Ramos (cell line): ENCODE results near the gene TJP3.

Source experiments
- in situ Hi-C: fragments of 300-500 bp; cut with MboI; formaldehyde crosslinking; loops from one replicate; pipeline ENCODE4 v1.14.3; 2022; ENCODE audit warnings: low sequenced_read_pairs; ENCODE audit not compliant: unreplicated experiment

The TJP3 gene

DNA sequence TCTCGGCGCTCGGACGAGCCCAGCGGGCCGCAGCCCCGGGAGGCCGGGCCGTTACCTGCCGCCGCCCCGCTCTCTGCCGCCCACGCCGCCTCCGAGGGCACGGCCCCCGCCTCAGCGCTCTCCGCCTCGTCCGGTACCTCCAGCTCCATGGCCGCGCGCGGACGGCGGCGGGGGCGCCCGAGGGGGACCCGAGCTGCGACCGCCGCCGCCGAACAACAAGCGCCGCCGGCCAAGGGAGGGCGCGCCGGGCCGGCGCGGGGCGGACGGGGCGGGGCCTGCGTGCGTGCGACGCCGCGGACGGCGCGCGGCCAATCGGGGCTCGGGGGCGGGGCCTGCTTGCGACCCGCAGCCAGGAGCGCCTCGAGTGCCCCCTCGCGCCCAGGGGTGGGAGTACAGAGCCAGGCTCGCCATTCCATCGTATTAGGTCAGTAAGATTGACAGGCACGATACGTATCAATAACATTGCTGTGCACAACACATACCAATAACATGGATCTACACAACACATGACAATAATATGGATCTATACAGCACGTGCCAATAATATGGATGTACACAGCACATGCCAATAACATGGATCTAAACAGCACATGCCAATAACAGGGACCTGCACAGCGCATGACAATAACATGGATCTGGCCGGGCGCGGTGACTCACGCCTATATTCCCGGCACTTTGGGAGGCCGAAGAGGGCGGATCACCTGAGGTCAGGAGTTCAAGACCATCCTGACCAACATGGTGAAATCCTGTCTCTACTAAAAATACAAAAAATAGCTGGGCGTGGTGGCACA lies 7.7 kb upstream of the TJP3 start, which contains the start of gene PIP5K1C:
Gene PIP5K1C, minus strand, starts transcription at position 227 of the 791 bp plus-strand sequence. Its CDS starts 78 bp downstream, at position 149.
- in situ Hi-C loops, result loop anchor here (5.0 kb wide), 1 partner anchor 38 kb away; no protein-coding TSS in a partner anchor

DNA sequence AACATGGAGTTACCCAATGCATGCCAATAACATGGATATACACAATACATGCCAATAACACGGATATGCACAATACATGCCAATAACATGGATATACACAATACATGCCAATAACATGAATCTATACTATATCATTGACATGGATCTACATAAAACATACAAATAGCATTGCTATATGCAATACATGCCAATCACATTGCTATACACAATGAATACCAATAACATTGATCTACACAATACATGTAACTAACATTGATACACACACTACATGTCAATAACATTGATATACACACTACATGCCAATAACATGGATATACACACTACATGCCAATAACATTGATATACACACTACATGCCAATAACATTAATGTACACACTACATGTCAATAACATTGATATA lies 7.0 kb upstream of the TJP3 start:
- in situ Hi-C loops, result loop anchor here (5.0 kb wide), 1 partner anchor 39 kb away; no protein-coding TSS in a partner anchor

DNA sequence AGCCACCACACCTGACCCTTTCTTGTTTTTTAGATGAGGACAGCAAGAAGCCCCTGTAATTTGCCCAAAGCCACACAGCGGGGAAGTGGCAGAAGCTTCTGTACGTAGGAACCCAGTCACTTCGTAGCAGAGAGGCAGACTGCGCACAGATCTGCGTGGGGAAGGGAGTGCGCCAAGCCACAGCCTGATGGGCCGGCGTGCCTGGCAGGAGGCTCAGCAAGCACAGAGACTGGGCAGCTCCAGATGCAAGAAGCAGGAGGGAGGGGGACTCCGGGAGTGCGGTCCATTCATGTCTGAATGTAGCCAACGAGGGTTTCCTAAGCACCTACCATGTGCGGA lies 347 bp upstream of the TJP3 start:
- in situ Hi-C loops, result no loop called here

- in situ Hi-C loops, result no loop called here
Measured at GRCh38 chr19:3710265-3710812, 2.2 kb downstream of the TJP3 start.

GRCh38 chr19:3712663-3713611 lies 4.8 kb downstream of the TJP3 start:
- in situ Hi-C loops, result no loop called here

GRCh38 chr19:3716147-3716668 lies 8.0 kb downstream of the TJP3 start:
- in situ Hi-C loops, result no loop called here

DNA sequence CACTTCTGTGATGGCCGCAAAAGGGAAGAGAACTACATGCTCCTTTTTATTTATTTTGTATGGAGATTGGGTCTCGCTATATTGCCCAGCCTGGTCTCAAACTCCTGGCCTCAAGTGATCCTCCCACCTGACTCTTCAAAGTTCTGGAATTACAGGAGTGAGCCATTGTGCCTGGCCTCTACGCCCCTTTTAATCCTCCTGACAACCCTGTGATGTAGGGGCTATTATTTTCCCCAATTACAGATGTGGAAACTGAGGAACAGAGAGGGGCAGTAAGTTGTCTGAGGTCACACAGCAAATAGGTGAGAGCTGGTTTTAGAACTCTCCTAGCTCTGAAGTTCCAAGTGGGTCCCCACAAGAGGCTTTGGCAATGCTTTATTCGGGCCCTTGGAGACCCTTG lies 11.7 kb downstream of the TJP3 start:
- in situ Hi-C loops, result no loop called here

DNA sequence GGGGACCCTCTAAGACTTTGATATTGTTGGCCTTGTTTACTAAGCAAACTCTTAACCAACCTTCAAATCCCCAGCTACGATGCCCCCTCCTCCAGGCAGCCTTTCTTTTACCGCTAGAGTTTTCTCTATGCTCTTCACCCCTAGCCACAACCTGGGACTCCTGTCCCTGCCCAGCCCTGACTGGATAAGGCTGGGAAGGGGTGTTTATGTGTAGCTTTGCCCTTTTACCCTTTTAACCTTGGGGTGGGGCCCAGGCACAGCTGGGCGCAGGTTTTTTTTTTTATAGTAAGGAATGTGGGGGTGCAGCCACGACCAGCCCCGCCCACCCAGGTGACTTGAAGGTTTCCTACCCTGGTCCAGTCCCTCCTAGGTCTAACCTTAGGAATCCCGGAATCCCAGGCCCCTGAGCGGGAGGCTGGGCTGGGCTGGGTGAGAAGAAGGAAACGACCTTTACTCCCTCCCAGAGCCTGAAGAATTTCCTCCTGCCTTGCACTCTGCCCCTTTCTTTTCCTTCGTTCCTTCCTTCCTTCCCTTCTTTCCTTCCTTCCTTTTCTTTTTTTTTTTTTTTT lies 12.2 kb downstream of the TJP3 start:
- in situ Hi-C loops, result no loop called here

DNA sequence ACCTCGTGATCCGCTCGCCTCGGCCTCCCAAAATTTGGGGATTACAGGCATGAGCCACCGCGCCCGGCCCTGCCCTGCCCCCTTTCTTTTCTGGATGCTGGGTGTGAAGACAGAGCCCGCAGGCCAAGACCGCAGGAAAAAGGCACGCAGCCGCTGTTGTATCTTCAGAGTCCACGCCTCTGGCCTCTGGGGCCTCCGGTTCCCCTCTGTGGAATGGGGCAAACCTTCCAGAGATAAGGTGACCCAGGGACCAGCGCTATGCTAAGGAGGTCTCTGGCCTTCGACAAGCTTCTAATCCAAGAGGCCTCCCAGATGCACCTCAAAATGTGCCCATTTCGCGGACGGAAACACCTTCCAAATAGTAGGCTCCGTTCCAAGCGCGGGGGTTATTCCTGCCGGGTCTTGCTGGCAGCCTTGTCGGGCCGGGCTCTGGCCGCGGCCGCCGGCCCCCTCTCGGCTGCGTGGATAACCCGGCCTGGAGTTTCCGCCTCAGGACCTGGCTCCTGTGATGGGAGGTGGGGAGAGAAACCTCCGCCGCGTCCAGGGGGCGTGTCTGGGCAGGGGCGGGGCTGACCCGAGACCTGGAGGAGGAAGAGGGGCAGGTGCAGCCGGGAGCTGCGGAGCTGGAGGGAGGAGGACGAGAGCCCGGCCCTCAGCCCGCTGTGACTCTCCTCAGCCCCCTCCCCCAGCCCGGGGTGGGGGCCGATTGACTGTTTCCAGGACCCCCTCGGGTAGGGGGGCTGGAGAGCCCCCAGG lies 13.1 kb downstream of the TJP3 start:
- in situ Hi-C loops, result no loop called here

- in situ Hi-C loops, result no loop called here
Measured at GRCh38 chr19:3721887-3722442, 13.8 kb downstream of the TJP3 start.

GRCh38 chr19:3722443-3723109 lies 14.4 kb downstream of the TJP3 start:
- in situ Hi-C loops, result no loop called here

DNA sequence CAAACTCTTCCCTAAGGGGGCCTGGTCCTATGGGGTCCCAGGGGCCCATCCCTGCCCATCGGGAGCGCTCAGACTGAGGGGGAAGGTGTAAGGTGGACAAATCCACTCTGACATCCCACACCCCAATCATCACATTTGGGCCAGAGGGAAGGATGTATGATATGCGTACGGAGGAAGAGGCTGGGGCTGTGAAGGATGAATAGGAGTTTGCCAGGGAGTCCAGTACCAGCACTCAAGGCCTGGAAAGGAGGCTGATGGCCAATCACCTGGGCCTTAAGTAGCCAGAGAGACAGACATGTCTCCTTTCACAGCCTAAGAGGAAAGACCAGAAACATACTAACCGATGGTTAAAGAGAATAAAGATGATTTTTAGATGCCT lies 14.9 kb downstream of the TJP3 start:
- in situ Hi-C loops, result no loop called here

GRCh38 chr19:3723883-3724282 lies 15.7 kb downstream of the TJP3 start:
- in situ Hi-C loops, result no loop called here

DNA sequence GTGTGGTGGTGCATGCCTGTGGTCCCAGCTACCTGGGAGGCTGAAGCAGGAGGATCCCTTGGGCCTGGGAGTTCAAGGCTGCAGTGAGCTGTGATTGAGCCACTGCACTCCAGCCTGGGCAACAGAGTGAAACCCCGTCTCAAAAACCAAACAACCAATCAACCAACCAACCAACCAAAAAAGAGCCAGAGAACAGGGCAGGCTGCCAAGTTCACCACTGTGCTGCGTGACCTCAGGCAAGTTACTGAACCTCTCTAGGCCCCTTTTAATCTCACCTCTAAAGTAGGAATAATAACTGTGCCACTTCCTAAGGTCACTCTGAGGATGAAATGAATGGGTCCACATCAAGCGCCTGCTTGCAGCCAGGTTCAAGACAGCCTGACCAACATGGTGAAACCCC lies 16.9 kb downstream of the TJP3 start:
- in situ Hi-C loops, result no loop called here

DNA sequence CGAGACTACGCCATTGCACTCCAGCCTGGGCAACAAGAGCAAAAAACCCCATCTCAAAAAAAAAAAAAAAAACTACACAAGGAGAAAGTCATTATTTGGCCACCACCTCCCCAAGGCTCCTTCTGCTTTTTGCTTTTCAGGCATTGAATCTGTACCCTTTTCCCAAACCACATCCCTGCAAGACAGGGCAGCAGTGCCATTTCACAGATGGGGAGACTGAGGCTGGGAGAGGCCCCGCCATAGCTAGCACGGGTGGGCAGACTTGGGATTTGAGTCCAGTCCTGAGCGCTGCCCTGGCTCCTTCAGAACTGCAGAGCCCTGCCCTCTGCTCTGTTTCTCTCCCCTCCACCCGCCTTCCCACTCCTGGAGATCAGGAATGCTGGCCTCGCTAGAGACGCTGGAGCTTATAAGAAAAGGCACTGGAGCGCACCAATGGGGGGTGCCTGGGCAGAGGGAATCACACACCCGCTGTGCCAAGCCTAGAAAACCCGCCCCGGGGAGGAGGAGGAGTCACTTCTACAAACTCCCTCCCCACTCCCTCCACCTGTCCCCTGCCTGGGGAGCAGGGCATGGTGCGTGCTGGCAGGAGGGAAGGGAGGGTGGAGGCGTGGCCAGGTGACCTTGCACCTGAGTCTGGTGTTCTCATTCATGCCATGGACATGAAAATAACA lies 17.6 kb downstream of the TJP3 start:
- in situ Hi-C loops, result no loop called here

GRCh38 chr19:3730457-3730958 lies 22.3 kb downstream of the TJP3 start:
- in situ Hi-C loops, result no loop called here

GRCh38 chr19:3732108-3732507 lies 23.9 kb downstream of the TJP3 start:
- in situ Hi-C loops, result no loop called here
